ENCODE data around the gene FRAT1. TPM values are rescaled to one million over a fixed set of nuclear protein-coding genes. Genes with fewer than 3 reads are reported as not detected.

Gene FRAT1
- polyA plus RNA-seq, 6 donors from 2014 or later = 7.4 to 15.7 (median 10.8) TPM

GRCh38 chr10:97292097-97292861 lies 26.8 kb upstream of the FRAT1 start, which contains the start of gene ARHGAP19:
Gene ARHGAP19, minus strand, starts transcription at chr10:97292637. Its CDS starts 10 bp downstream, at chr10:97292627.
- H3K4me3 Mint-ChIP-seq = peak within 1 kb of the TSS; percentile 88 to 99 (median 92)
- DNase-seq (peak; percentile 94), ATAC-seq (ENCODE audit: low read depth in 2 of 2) (peak; percentile 99)
- H3K27me3 Mint-ChIP-seq = peaks cover 0 to 7% (median 0%) of the 10 kb centered on the region in 3 donors
- H3K9me3 Mint-ChIP-seq = no peaks in the 10 kb centered on the region
- peaks cover 12 to 27% (median 26%) of the 10 kb centered on the region in 3 donors for H3K4me1 Mint-ChIP-seq
- H3K36me3 Mint-ChIP-seq = no peaks in the 10 kb centered on the region
- peak within 1 kb of the TSS; percentile 79 to 98 (median 86) for H3K27ac Mint-ChIP-seq

GRCh38 chr10:97292862-97293198 lies 26.2 kb upstream of the FRAT1 start:
- no peaks in the 10 kb centered on the region for H3K9me3 Mint-ChIP-seq
- H3K4me3 Mint-ChIP-seq = peak overlapping the region; percentile 88 to 99 (median 92)
- ATAC-seq (ENCODE audit: low read depth in 2 of 2) (no peak), DNase-seq (no peak)
- H3K36me3 Mint-ChIP-seq = no peaks in the 10 kb centered on the region
- peak overlapping the region in 4 of 6 donors; percentile 78 to 93 (median 86) for H3K27ac Mint-ChIP-seq
- peaks cover 12 to 27% (median 26%) of the 10 kb centered on the region in 3 donors for H3K4me1 Mint-ChIP-seq
- H3K27me3 Mint-ChIP-seq = peaks cover 0 to 9% (median 0%) of the 10 kb centered on the region in 3 donors

- Mint-ChIP-seq H3K27me3 (peaks cover 0 to 11% (median 0%) of the 10 kb centered on the region in 3 donors), H3K4me3 (no peak overlapping the region), H3K4me1 (peaks cover 2 to 3% (median 2%) of the 10 kb centered on the region in 3 donors), H3K27ac (no peak overlapping the region), H3K36me3 (no peaks in the 10 kb centered on the region), H3K9me3 (no peaks in the 10 kb centered on the region)
- no peak for DNase-seq
- no peak for ATAC-seq (ENCODE audit: low read depth in 2 of 2)
Measured at GRCh38 chr10:97297556-97298222, 21.4 kb upstream of the FRAT1 start.

GRCh38 chr10:97298223-97298571 lies 20.9 kb upstream of the FRAT1 start:
- Mint-ChIP-seq H3K9me3 (no peaks in the 10 kb centered on the region), H3K36me3 (no peaks in the 10 kb centered on the region), H3K27me3 (peaks cover 0 to 11% (median 0%) of the 10 kb centered on the region in 3 donors), H3K4me3 (no peak overlapping the region), H3K4me1 (no peaks in the 10 kb centered on the region), H3K27ac (no peak overlapping the region)
- ATAC-seq (ENCODE audit: low read depth in 2 of 2) (no peak), DNase-seq (no peak)

- no peak for DNase-seq
- Mint-ChIP-seq H3K27ac (no peak overlapping the region), H3K4me3 (no peak overlapping the region), H3K9me3 (no peaks in the 10 kb centered on the region), H3K27me3 (peaks cover 0 to 5% (median 0%) of the 10 kb centered on the region in 3 donors), H3K36me3 (no peaks in the 10 kb centered on the region), H3K4me1 (no peaks in the 10 kb centered on the region)
- ATAC-seq (ENCODE audit: low read depth in 2 of 2) = no peak
Measured at GRCh38 chr10:97300980-97301379, 18.1 kb upstream of the FRAT1 start.

- H3K9me3 Mint-ChIP-seq = no peaks in the 10 kb centered on the region
- H3K4me1 Mint-ChIP-seq = no peaks in the 10 kb centered on the region
- no peak for DNase-seq
- no peaks in the 10 kb centered on the region for H3K36me3 Mint-ChIP-seq
- no peak for ATAC-seq (ENCODE audit: low read depth in 2 of 2)
- peak overlapping the region in 1 of 6 donors; percentile 59 for H3K27ac Mint-ChIP-seq
- H3K4me3 Mint-ChIP-seq = no peak overlapping the region
- peaks cover 0 to 5% (median 0%) of the 10 kb centered on the region in 3 donors for H3K27me3 Mint-ChIP-seq
Measured at GRCh38 chr10:97302088-97302791, 16.8 kb upstream of the FRAT1 start.

- no peak for ATAC-seq (ENCODE audit: low read depth in 2 of 2)
- no peaks in the 10 kb centered on the region for H3K36me3 Mint-ChIP-seq
- H3K27me3 Mint-ChIP-seq = no peaks in the 10 kb centered on the region
- H3K9me3 Mint-ChIP-seq = no peaks in the 10 kb centered on the region
- no peak for DNase-seq
- H3K4me1 Mint-ChIP-seq = no peaks in the 10 kb centered on the region
- H3K27ac Mint-ChIP-seq = peak overlapping the region in 2 of 6 donors; percentile 2 to 78
- H3K4me3 Mint-ChIP-seq = no peak overlapping the region
Measured at GRCh38 chr10:97307441-97307840, 11.6 kb upstream of the FRAT1 start.

- no peaks in the 10 kb centered on the region for H3K9me3 Mint-ChIP-seq
- ATAC-seq (ENCODE audit: low read depth in 2 of 2) (no peak), DNase-seq (no peak)
- H3K4me1 Mint-ChIP-seq = no peaks in the 10 kb centered on the region
- H3K27me3 Mint-ChIP-seq = no peaks in the 10 kb centered on the region
- peak overlapping the region in 1 of 6 donors; percentile 39 for H3K27ac Mint-ChIP-seq
- no peak overlapping the region for H3K4me3 Mint-ChIP-seq
- no peaks in the 10 kb centered on the region for H3K36me3 Mint-ChIP-seq
Measured at GRCh38 chr10:97307866-97308780, 10.9 kb upstream of the FRAT1 start.

GRCh38 chr10:97311111-97311626 lies 7.9 kb upstream of the FRAT1 start:
- H3K4me3 Mint-ChIP-seq = no peak overlapping the region

GRCh38 chr10:97312897-97313296 lies 6.2 kb upstream of the FRAT1 start:
- Mint-ChIP-seq H3K4me3 (no peak overlapping the region), H3K27me3 (no peaks in the 10 kb centered on the region), H3K27ac (no peak overlapping the region)

More at GRCh38 chr10:97311111-97311626, 7.9 kb upstream of the FRAT1 start:
- Mint-ChIP-seq H3K4me1 (no peaks in the 10 kb centered on the region), H3K36me3 (no peaks in the 10 kb centered on the region), H3K27me3 (no peaks in the 10 kb centered on the region), H3K27ac (no peak overlapping the region), H3K9me3 (no peaks in the 10 kb centered on the region)
- no peak for ATAC-seq (ENCODE audit: low read depth in 2 of 2)
- DNase-seq = no peak

GRCh38 chr10:97314671-97315070 lies 4.4 kb upstream of the FRAT1 start:
- DNase-seq = no peak
- ATAC-seq (ENCODE audit: low read depth in 2 of 2) = no peak

More at GRCh38 chr10:97312897-97313296, 6.2 kb upstream of the FRAT1 start:
- Mint-ChIP-seq H3K9me3 (no peaks in the 10 kb centered on the region), H3K4me1 (peaks cover 0 to 3% (median 0%) of the 10 kb centered on the region in 3 donors), H3K36me3 (no peaks in the 10 kb centered on the region)
- ATAC-seq (ENCODE audit: low read depth in 2 of 2) (no peak), DNase-seq (no peak)

GRCh38 chr10:97319671-97320479 lies 804 bp downstream of the FRAT1 start:
- DNase-seq = peak; percentile 73
- Mint-ChIP-seq H3K9me3 (no peaks in the 10 kb centered on the region), H3K27me3 (no peaks in the 10 kb centered on the region), H3K36me3 (no peaks in the 10 kb centered on the region), H3K4me1 (peaks cover 24 to 42% (median 28%) of the 10 kb centered on the region in 3 donors), H3K4me3 (peak overlapping the region; percentile 89 to 95 (median 94)), H3K27ac (peak overlapping the region; percentile 86 to 99 (median 96))
- ATAC-seq (ENCODE audit: low read depth in 2 of 2) = peak; percentile 51 to 63

More at GRCh38 chr10:97314671-97315070, 4.4 kb upstream of the FRAT1 start:
- H3K27ac Mint-ChIP-seq = peak overlapping the region in 2 of 6 donors; percentile 11 to 46
- H3K4me1 Mint-ChIP-seq = peaks cover 5 to 11% (median 6%) of the 10 kb centered on the region in 3 donors
- no peaks in the 10 kb centered on the region for H3K9me3 Mint-ChIP-seq
- no peak overlapping the region for H3K4me3 Mint-ChIP-seq
- H3K27me3 Mint-ChIP-seq = no peaks in the 10 kb centered on the region
- H3K36me3 Mint-ChIP-seq = no peaks in the 10 kb centered on the region

Measured in naive B cell (primary cell).